Measurements from ENCODE around the gene CARHSP1. TPM values are rescaled to one million over a fixed set of nuclear protein-coding genes. Genes with fewer than 3 reads are reported as not detected.

CARHSP1 gene
- polyA plus RNA-seq, 1 of the 3 experiments (the other 2 are of a cell fraction): 93.6 TPM

DNA sequence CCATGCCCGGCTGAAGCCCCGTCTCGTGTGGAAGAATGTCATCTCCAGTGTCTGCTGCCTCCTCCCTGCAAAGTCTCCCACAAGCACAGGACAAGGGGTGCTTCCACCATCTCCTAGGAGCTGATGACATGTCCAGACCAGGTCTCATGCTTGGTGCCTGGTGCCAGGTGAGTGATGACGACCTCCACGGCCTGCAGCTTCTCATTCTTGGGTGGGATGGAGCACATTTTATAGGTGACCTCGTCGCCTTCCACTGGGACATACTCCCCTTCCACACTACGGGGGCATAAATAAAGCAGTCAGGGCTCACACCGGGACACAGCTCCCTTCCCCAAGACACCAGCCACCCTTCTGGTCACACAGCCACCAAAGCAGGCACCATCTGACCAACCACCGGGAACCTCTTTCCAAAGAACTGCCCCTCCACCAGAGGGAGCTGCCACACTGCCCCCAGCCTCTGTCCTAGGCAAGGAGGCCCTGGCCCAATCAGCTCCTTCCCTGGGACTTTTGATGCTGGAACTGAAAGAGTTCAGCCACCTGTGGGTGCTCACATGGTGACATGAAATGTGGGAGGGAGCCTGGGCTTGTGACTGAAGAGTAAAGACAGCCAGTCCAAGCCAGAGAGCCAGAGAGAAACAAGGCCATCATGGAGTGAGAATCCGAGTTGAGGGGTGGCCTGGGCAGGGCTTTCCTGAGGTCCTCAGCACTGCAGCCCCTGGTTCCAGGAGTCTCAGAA, 13.6 kb downstream of the CARHSP1 start:
- DNase-seq: peak; percentile 23
- ChIA-PET POLR2A (no interaction called here), CTCF (interaction anchor here (1.1 to 1.7 kb wide), 3 partner anchors 25 to 279 kb away, joined by 3 to 6 read pairs (median 4); no protein-coding TSS in a partner anchor)
- Histone ChIP-seq H4K20me1 (ENCODE audit: insufficient read depth) (peaks cover 21% of the 10 kb centered on the region; the same call in 1 of the 2 replicates), H3K27me3 (ENCODE audit: insufficient read depth) (no peaks in the 10 kb centered on the region), H3K4me2 (no peak overlapping the region), H2AFZ (ENCODE audit: low read depth) (no peak overlapping the region), H3K9me3 (no peaks in the 10 kb centered on the region), H3K79me2 (ENCODE audit: insufficient read depth) (peaks cover 34% of the 10 kb centered on the region), H3K9me2 (no peaks in the 10 kb centered on the region), H3F3A (replicated peaks; ENCODE audit: insufficient read depth) (peaks cover 27% of the 10 kb centered on the region), H3K4me3 (ENCODE audit: low read depth in 2 of 2, low read length in 1 of 2) (no peak overlapping the region), H3K9ac (no peak overlapping the region), H3K27ac (ENCODE audit: low read depth in 2 of 2, low read length in 1 of 2) (no peak overlapping the region), H3K4me1 (ENCODE audit: control insufficient read depth in 1 of 2, insufficient read depth in 2 of 2, low read depth in 1 of 2, low read length in 1 of 2) (peaks cover 1 to 2% of the 10 kb centered on the region in 2 experiments; a peak in 3 of 4 replicates), H3K36me3 (replicated peaks in 1 of 2; ENCODE audit: control insufficient read depth in 1 of 2, insufficient read depth in 2 of 2, low read length in 1 of 2) (peaks cover 23 to 32% of the 10 kb centered on the region in 2 experiments)
- TF ChIP-seq, protein P1, sequence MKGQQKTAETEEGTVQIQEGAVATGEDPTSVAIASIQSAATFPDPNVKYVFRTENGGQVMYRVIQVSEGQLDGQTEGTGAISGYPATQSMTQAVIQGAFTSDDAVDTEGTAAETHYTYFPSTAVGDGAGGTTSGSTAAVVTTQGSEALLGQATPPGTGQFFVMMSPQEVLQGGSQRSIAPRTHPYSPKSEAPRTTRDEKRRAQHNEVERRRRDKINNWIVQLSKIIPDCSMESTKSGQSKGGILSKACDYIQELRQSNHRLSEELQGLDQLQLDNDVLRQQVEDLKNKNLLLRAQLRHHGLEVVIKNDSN (IDR thresholded peaks at IDR 0.05; ENCODE audit: borderline replicate concordance, low read depth): no peak
- TF ChIP-seq, protein P2, sequence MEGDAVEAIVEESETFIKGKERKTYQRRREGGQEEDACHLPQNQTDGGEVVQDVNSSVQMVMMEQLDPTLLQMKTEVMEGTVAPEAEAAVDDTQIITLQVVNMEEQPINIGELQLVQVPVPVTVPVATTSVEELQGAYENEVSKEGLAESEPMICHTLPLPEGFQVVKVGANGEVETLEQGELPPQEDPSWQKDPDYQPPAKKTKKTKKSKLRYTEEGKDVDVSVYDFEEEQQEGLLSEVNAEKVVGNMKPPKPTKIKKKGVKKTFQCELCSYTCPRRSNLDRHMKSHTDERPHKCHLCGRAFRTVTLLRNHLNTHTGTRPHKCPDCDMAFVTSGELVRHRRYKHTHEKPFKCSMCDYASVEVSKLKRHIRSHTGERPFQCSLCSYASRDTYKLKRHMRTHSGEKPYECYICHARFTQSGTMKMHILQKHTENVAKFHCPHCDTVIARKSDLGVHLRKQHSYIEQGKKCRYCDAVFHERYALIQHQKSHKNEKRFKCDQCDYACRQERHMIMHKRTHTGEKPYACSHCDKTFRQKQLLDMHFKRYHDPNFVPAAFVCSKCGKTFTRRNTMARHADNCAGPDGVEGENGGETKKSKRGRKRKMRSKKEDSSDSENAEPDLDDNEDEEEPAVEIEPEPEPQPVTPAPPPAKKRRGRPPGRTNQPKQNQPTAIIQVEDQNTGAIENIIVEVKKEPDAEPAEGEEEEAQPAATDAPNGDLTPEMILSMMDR (IDR thresholded peaks at IDR 0.05): peak; percentile 36; the same call in 1 of the 2 replicates
- TF ChIP-seq, protein P3, sequence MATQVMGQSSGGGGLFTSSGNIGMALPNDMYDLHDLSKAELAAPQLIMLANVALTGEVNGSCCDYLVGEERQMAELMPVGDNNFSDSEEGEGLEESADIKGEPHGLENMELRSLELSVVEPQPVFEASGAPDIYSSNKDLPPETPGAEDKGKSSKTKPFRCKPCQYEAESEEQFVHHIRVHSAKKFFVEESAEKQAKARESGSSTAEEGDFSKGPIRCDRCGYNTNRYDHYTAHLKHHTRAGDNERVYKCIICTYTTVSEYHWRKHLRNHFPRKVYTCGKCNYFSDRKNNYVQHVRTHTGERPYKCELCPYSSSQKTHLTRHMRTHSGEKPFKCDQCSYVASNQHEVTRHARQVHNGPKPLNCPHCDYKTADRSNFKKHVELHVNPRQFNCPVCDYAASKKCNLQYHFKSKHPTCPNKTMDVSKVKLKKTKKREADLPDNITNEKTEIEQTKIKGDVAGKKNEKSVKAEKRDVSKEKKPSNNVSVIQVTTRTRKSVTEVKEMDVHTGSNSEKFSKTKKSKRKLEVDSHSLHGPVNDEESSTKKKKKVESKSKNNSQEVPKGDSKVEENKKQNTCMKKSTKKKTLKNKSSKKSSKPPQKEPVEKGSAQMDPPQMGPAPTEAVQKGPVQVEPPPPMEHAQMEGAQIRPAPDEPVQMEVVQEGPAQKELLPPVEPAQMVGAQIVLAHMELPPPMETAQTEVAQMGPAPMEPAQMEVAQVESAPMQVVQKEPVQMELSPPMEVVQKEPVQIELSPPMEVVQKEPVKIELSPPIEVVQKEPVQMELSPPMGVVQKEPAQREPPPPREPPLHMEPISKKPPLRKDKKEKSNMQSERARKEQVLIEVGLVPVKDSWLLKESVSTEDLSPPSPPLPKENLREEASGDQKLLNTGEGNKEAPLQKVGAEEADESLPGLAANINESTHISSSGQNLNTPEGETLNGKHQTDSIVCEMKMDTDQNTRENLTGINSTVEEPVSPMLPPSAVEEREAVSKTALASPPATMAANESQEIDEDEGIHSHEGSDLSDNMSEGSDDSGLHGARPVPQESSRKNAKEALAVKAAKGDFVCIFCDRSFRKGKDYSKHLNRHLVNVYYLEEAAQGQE (IDR thresholded peaks at IDR 0.05; ENCODE audit: low read depth, low read length): no peak
- WGBS (ENCODE audit: low lambda C conversion rate): 96% methylated on average over 10 of the region's 11 CpGs

DNA sequence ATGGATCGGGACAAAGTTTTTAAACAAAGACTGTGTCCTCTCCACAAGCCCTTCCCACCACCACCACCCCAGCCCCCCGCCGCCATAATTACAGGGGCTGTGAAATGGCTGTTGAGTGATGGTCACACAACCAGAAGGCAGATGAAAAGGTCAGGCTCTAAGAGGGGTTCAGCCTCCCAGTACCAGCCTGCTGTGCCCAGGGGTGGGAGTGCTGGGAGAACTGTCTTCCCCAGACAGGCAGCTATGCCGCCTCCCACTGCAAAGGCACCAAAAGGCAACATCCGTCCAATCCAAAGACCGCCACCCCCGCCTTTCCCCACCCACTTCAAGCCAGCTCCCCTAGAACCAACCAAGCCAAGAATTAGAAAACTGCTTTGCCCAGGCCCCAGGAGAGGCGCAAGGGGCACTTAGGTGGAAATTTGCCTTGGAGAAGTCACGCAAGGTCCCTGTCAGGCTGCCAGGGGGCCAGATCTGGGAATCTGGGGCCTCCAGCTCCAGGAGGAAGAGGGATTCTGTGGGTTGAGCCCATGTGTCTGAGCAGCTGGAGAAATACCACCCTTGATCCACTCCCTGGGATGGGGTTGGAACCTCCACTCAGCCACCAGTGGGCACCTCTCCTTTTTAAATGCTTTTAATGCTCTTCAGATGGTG, 14.4 kb downstream of the CARHSP1 start:
- no peaks in the 10 kb centered on the region for H3K27me3 ChIP-seq (ENCODE audit: insufficient read depth)
- no peak overlapping the region for H3K4me3 ChIP-seq (ENCODE audit: low read depth in 2 of 2, low read length in 1 of 2)
- DNase-seq: no peak
- H3K36me3 ChIP-seq (replicated peaks in 1 of 2; ENCODE audit: control insufficient read depth in 1 of 2, insufficient read depth in 2 of 2, low read length in 1 of 2): peaks cover 28 to 38% of the 10 kb centered on the region in 2 experiments
- no peak overlapping the region for H3K9ac ChIP-seq
- H4K20me1 ChIP-seq (ENCODE audit: insufficient read depth): peaks cover 24% of the 10 kb centered on the region
- 97% methylated on average over 9 of the region's 9 CpGs for WGBS (ENCODE audit: low lambda C conversion rate)
- POLR2A ChIA-PET: no interaction called here
- H3F3A ChIP-seq (replicated peaks; ENCODE audit: insufficient read depth): peaks cover 35% of the 10 kb centered on the region
- no peak overlapping the region for H2AFZ ChIP-seq (ENCODE audit: low read depth)
- no peaks in the 10 kb centered on the region for H3K9me3 ChIP-seq
- no peaks in the 10 kb centered on the region for H3K9me2 ChIP-seq
- H3K27ac ChIP-seq (ENCODE audit: low read depth in 2 of 2, low read length in 1 of 2): no peak overlapping the region; a peak in 1 of 4 replicates
- TF ChIP-seq, protein P4, sequence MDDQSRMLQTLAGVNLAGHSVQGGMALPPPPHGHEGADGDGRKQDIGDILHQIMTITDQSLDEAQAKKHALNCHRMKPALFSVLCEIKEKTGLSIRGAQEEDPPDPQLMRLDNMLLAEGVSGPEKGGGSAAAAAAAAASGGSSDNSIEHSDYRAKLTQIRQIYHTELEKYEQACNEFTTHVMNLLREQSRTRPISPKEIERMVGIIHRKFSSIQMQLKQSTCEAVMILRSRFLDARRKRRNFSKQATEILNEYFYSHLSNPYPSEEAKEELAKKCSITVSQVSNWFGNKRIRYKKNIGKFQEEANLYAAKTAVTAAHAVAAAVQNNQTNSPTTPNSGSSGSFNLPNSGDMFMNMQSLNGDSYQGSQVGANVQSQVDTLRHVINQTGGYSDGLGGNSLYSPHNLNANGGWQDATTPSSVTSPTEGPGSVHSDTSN (IDR thresholded peaks at IDR 0.05): no peak
- TF ChIP-seq, protein P5, sequence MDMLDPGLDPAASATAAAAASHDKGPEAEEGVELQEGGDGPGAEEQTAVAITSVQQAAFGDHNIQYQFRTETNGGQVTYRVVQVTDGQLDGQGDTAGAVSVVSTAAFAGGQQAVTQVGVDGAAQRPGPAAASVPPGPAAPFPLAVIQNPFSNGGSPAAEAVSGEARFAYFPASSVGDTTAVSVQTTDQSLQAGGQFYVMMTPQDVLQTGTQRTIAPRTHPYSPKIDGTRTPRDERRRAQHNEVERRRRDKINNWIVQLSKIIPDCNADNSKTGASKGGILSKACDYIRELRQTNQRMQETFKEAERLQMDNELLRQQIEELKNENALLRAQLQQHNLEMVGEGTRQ (IDR thresholded peaks at IDR 0.05; ENCODE audit: borderline replicate concordance, low read depth, low read length): no peak
- TF ChIP-seq TAF1 (IDR thresholded peaks at IDR 0.05; ENCODE audit: borderline replicate concordance, low read depth, low read length): no peak
- no peak for TF ChIP-seq POLR2AphosphoS5 (IDR thresholded peaks at IDR 0.05; ENCODE audit: low read depth, low read length)
- TF ChIP-seq ELF1 (IDR thresholded peaks at IDR 0.05): no peak
- no peak for TF ChIP-seq RAD21 (IDR thresholded peaks at IDR 0.05; ENCODE audit: low read length)
- TF ChIP-seq TCF12 (IDR thresholded peaks at IDR 0.05): no peak
- no peak for TF ChIP-seq GATA2 (CRISPR knock-in tag; IDR thresholded peaks at IDR 0.05)
- no peak for TF ChIP-seq YY1 (IDR thresholded peaks at IDR 0.05; ENCODE audit: low read depth)
- TF ChIP-seq, protein P6, sequence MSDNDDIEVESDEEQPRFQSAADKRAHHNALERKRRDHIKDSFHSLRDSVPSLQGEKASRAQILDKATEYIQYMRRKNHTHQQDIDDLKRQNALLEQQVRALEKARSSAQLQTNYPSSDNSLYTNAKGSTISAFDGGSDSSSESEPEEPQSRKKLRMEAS (IDR thresholded peaks at IDR 0.05; ENCODE audit: low read depth): no peak
- TF ChIP-seq TEAD4 (IDR thresholded peaks at IDR 0.05; ENCODE audit: borderline replicate concordance, insufficient read depth): no peak
- no peak for TF ChIP-seq NRF1 (IDR thresholded peaks at IDR 0.05; ENCODE audit: low read depth, low read length)
- TF ChIP-seq NFIC (IDR thresholded peaks at IDR 0.05; ENCODE audit: borderline replicate concordance): no peak
- CTCF ChIA-PET: interaction anchor here (1.2 to 1.7 kb wide), 4 partner anchors 12 to 280 kb away, joined by 3 to 5 read pairs (median 4); no protein-coding TSS in a partner anchor
- peaks cover 7 to 9% of the 10 kb centered on the region in 2 experiments; a peak in 3 of 4 replicates for H3K4me1 ChIP-seq (ENCODE audit: control insufficient read depth in 1 of 2, insufficient read depth in 2 of 2, low read depth in 1 of 2, low read length in 1 of 2)
- H3K4me2 ChIP-seq: no peak overlapping the region
- H3K79me2 ChIP-seq (ENCODE audit: insufficient read depth): peaks cover 26% of the 10 kb centered on the region; the same call in 1 of the 2 replicates

All from SK-N-SH (cell line).